RKO (cell line): ENCODE measurements around the gene NUP88.

Experiments
- DNase-seq: peaks from one replicate; pipeline ENCODE4 v3.0.0-alpha.2; 2016; ENCODE audit warnings: low spot score

The NUP88 gene

GRCh38 chr17:5355421-5356129 lies 63.9 kb downstream of the NUP88 start:
- no peak for DNase-seq

GRCh38 chr17:5354886-5355415 lies 64.5 kb downstream of the NUP88 start:
- DNase-seq: no peak

- DNase-seq: no peak
Observed at GRCh38 chr17:5354310-5354709, 65.2 kb downstream of the NUP88 start.

- DNase-seq: no peak
Observed at GRCh38 chr17:5352681-5353289, 66.7 kb downstream of the NUP88 start.

- DNase-seq: no peak
Observed at GRCh38 chr17:5344914-5345313, 74.5 kb downstream of the NUP88 start.
